DMS 273 (cell line): ENCODE results near the gene CFAP74.
"Not testable (repeated sequence)": the region's sequence is repeated elsewhere in the genome, so short reads cannot be mapped to it uniquely, and the experiment has no call there.

Experiments
- DNase-seq: peaks from one replicate; lab custom pipeline; 2025; ENCODE audit not compliant: unreplicated experiment; lab: John Stamatoyannopoulos, UW

The CFAP74 gene

GRCh38 chr1:1987142-1987510 lies 16.5 kb downstream of the CFAP74 start:
- DNase-seq: no peak

GRCh38 chr1:1986451-1987141 lies 17.0 kb downstream of the CFAP74 start:
- no peak for DNase-seq

DNA sequence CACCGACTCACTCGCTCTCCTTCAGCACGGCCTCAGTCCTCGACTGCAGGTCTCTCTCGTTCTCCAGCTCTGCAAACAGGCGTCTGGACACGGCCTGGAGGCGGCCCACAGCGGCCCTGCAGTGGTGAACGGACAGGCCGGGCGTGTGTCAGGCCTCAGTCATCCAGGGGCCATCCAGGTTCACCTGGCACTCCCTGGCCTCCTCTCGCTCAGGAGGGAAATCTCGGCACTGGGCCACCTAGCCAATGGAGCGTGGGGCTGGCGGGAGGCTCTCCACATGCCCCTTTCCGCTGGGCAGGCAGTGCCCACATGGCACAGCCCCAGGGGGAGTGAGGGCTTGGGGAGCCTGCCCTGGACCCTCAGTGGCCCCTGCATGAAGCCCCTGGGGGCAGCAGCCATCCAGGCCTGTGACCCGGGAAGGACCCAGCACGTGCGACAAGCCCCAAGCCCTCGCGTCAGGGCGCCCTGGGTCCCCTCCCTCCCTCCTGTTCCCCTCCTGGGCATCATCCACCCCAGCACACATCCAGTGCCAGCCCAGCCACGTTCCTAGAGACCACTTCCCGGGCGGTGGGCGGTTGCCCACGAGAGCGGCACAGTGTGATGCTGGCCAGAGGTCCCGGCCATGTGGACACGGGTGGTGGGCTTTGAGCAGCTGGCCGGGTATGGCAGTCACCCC lies 18.1 kb downstream of the CFAP74 start:
- no peak for DNase-seq

- DNase-seq: no peak
Measured at GRCh38 chr1:1984560-1985070, 19.0 kb downstream of the CFAP74 start.

DNA sequence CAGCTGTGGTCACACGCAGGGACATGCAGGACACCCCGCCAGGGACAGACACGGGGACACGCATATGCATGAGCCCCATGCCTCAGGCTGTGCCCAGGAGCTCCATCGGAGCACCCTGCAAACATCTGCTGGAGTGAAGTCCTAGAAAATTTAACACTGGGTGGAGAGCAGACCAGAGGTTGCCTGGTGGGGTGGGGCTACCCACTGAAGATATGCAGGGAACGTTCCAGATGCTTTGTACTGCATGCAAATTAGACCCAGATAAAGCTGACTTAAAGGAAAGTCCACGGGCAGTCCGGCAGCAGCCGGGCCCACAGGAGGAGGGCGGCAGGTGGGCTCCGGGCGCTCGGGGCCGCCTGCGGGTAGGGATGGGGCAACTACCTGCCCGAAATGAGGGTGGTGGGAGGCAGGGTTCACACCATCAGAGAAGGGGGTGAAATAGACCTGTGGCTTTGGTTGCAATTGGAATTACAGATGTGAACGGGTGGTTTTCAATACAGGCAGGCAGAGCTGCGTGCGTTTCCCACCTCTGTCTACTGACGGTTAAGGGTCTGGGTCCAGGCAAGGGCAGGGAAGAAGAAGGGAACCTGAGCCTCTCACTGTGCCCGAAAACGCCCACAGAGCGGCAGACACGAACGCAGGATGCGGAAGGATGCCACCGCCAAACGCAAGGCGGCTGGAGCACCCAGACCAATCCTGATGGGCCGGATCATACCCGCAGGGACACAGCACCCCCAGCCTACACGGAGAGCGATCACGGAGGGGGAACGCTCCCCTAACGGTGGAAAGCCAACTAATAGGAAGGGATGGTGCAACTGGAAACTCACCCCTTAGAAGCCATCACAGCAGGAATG lies 21.0 kb downstream of the CFAP74 start:
- no peak for DNase-seq

DNA sequence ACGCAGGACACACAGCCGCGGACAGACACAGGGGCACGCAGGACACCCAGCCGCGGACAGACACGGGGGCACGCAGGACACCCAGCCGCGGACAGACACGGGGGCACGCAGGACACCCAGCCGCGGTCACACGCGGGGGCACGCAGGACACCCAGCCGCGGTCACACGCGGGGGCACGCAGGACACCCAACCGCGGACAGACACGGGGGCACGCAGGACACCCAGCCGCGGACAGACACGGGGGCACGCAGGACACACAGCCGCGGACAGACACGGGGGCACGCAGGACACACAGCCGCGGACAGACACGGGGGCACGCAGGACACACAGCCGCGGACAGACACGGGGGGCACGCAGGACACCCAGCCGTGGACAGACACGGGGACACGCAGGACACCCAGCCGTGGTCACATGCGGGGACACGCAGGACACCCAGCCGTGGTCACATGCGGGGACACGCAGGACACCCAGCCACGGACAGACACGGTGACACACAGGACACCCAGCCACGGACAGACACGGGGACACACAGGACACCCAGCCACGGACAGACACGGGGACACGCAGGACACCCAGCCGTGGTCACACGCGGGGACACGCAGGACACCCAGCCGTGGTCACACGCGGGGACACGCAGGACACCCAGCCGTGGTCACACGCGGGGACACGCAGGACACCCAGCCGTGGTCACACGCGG lies 21.8 kb downstream of the CFAP74 start:
- DNase-seq: not testable (repeated sequence)

- no peak for DNase-seq
Measured at GRCh38 chr1:1981142-1981500, 22.5 kb downstream of the CFAP74 start.

- DNase-seq: no peak
Measured at GRCh38 chr1:1980467-1981141, 23.0 kb downstream of the CFAP74 start.

DNA sequence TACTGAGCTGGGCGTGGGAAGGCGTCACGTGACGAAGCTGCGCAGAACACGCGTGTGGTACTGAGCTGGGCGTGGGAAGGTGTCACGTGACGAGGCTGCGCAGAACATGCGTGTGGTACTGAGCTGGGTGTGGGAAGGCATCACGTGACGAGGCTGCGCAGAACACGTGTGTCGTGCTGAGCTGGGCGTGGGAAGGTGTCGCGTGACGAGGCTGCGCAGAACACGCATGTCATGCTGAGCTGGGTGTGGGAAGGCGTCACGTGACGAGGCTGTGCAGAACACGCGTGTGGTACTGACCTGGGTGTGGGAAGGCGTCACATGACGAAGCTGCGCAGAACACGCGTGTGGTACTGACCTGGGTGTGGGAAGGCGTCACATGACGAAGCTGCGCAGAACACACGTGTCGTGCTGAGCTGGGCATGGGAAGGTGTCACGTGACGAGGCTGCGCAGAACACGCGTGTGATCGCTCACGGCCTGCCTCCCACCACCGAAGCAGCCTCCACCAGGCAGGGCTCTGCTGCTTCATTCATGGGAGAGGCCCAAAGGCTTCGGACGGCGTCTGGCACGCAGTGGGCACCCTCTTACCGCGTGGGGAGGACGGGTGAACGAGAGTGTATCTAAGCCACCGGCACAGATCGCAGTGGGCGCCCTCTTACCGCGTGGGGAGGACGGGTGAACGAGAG lies 24.0 kb downstream of the CFAP74 start:
- no peak for DNase-seq

DNA sequence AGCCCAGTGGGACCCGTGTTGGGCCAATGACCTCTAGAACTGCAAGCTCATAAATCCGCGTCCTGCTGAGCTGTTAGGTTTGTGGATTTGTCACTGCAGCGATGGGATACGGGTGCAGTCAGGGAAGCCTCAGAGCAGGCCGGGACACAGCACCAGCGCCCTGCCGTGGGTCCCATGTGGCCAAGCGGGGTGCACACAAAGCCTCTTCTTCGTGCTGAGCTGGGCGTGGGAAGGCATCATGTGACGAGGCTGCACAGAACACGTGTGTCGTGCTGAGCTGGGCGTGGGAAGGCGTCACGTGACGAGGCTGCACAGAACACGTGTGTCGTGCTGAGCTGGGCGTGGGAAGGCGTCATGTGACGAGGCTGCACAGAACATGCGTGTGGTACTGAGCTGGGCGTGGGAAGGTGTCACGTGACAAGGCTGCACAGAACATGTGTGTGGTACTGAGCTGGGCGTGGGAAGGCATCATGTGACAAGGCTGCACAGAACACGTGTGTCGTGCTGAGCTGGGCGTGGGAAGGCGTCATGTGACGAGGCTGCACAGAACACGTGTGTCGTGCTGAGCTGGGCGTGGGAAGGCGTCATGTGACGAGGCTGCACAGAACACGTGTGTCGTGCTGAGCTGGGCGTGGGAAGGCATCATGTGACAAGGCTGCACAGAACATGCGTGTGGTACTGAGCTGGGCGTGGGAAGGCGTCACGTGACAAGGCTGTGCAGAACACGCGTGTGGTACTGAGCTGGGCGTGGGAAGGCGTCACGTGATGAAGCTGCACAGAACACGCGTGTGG lies 24.7 kb downstream of the CFAP74 start:
- not testable (repeated sequence) for DNase-seq

- DNase-seq: no peak
Measured at GRCh38 chr1:1978108-1978507, 25.5 kb downstream of the CFAP74 start.

- DNase-seq: no peak
Measured at GRCh38 chr1:1976031-1976430, 27.6 kb downstream of the CFAP74 start.

GRCh38 chr1:1975535-1975934 lies 28.1 kb downstream of the CFAP74 start:
- DNase-seq: no peak

DNA sequence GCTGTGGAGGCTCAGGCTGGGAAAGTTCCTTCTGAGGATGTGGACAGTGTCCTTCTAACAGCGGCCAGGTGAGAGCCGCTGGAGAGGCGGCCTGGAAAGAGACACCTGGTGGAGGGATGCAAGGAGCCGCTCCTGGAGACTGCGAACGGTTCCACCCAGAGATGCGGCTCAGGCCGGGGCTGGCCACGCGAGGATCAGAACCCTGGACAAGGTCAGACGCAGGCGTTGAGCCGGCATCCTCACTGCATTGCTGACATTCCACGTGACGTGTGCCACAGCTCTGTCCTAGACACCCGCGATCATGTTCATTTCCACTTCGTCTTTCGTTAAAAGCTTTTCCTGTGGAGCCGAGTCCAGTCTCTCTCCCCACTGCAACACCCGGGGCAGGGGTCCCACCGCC lies 28.8 kb downstream of the CFAP74 start:
- DNase-seq: no peak

DNA sequence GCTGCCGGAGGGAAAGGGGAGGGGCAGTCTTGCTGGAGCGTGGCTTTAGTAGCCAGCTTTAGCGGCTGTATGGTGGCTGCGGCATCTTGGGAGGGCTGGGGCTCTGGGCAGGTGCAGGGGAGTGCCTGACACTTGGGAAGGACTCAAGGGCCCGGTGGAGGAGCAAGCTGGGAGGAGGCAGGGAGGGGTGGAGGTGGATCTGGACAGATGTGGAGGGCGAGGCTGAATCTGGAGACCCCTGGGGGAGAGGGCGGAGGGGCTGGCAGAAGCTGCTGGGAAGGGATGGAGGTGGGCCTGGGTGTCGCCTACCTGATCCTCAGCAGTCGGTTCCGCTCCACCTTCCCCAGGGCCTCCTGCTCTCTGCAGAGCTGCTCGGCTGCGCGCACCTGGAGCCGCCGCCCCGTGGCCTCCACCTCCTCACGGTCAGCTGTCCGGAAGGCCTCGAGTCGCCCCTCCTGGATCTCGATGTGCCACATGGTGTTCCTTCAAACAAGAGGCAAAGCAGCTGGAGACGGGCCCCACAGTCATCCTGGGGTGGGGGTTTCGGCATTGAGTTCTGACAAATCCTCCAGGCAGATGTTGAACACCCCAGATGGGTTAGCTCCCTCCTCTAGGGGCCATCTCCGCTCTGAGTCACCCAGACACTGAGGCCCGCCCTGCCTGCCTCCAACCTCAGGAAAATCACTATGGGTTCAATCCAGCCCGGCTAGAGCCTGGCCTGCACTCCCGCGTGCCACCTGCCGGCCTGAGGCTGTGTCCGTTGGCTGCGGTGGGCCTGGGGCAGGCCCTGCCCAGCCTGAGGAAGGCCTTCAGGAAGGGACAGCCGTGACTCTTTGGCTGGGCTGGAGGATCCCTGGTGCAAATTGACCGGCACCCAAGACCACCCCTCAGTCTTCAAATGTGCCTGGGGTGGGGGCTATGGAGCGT lies 29.6 kb downstream of the CFAP74 start:
- no peak for DNase-seq

DNA sequence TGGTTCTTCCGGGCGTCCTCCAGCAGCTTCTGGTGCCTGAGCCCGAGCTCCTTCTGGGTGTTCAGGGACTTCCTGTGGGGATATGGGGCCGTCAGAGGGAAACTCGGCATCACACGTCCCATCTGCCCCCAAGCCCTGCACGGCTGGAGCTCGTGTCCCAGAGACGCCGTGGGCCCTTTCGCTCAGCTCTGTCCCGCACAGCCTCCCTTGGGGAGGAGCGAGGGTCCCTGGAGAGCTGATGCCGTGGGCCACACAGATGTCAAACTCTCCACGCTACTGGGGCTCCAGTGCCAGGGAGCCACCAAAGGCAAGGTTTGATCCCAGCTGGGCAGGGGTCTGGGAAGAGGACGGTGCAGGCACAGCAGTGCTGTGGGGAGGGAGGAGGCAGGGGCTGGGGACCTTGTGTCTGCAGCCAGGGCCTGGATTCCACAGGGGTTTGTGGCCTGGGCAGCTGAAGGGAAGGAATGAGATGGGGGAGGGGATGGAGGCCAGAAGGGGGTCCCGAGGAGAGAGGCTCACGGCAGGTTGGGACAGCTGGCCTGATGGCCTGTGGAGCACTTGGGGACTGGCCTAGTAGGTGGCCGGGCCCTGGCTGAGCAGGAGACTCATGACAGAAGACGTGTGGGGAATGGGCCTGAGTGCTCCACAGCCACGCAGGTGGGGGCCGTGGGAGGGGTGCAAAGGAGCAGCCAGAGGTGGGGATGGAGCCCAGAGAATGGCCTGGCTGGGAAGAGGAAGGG lies 30.4 kb downstream of the CFAP74 start:
- DNase-seq: no peak

- no peak for DNase-seq
Measured at GRCh38 chr1:1971688-1972087, 31.9 kb downstream of the CFAP74 start.

GRCh38 chr1:1971017-1971416 lies 32.6 kb downstream of the CFAP74 start:
- no peak for DNase-seq
